Sigmoid colon (tissue), 7 donors: Measurements from ENCODE around the gene FAM204A. TPM values are rescaled to one million over a fixed set of nuclear protein-coding genes. Genes with fewer than 3 reads are reported as not detected.

Experiments
- DNase-seq: peaks from one replicate; pipeline ENCODE4 v3.0.0-alpha.2; 2019
- H3K27ac ChIP-seq, 4 donors: fragments of 200-600 bp; sonication (generic); one replicate each; pipeline ENCODE4 v1.5.1; 2016 to 2019; ENCODE audit warnings: mild to moderate bottlenecking in 1 of 4
- H3K27me3 ChIP-seq, 3 donors: fragments of 200-600 bp; sonication (generic); one replicate each; pipeline ENCODE4 v1.5.1; 2019; ENCODE audit warnings: mild to moderate bottlenecking in 1 of 3
- H3K36me3 ChIP-seq, 4 donors: fragments of 200-600 bp; sonication (generic); one replicate each; pipeline ENCODE4 v1.5.1; 2016 to 2019
- H3K4me1 ChIP-seq, 4 donors: fragments of 200-600 bp; sonication (generic); one replicate each; pipeline ENCODE4 v1.5.1; 2017 to 2019
- H3K4me3 ChIP-seq, 4 donors: fragments of 200-600 bp; sonication (generic); one replicate each; pipeline ENCODE4 v1.5.1; 2017 to 2019; ENCODE audit warnings: mild to moderate bottlenecking in 2 of 4, moderate library complexity in 1 of 4
- H3K9me3 ChIP-seq, 4 donors: fragments of 200-600 bp in 3 of 4; sonication (generic) in 3 of 4; one replicate each; pipeline versions ENCODE4 v1.5.1 to v1.6.1; 2013 to 2019
- EP300 ChIP-seq, 4 donors: sonication (generic); formaldehyde crosslinking; IDR thresholded peaks; one replicate each; pipeline ENCODE4 v1.6.1; 2017; ENCODE audit warnings: antibody characterized with exemption in 4 of 4
- POLR2A ChIP-seq, 2 donors: fragments of 450-650 bp; IDR thresholded peaks; one replicate each; pipeline ENCODE4 v1.6.1; 2016; ENCODE audit warnings: antibody characterized with exemption in 2 of 2, mild to moderate bottlenecking in 2 of 2, moderate library complexity in 2 of 2
- POLR2AphosphoS5 ChIP-seq, 4 donors: sonication (generic); formaldehyde crosslinking; IDR thresholded peaks; one replicate each; pipeline ENCODE4 v1.6.1; 2017; ENCODE audit warnings: antibody characterized with exemption in 4 of 4
- WGBS, 2 donors: extraction: QIAGEN DNeasy Blood & Tissue Kit; methylation state at CpG; one replicate each; pipeline ENCODE4 v1.1.7; 2013; 5-methylcytosine and 5-hydroxymethylcytosine counted together
- intact Hi-C: fragments of 100-400 bp; cut with DNase I; formaldehyde crosslinking; loops from one replicate; pipeline ENCODE4 v1.15.1; 2023
- polyA plus RNA-seq, 3 donors: library from polyadenylated mRNA; stranded (reverse); fragments of 200-250 nt; gene quantifications; one replicate each; pipeline ENCODE4 v1.2.3, GENCODE V29; 2013
- total RNA-seq, 4 donors: library from RNA; depleted of rRNA; stranded (reverse); fragments of >200 nt; gene quantifications; one replicate each; pipeline ENCODE4 v1.1.0, GENCODE V29; 2016
- TF ChIP-seq, protein P1 (sequence below), 4 experiments: fragments of 450-650 bp in 3 of 4; fragments of 200-600 bp in 1 of 4; IDR thresholded peaks; one replicate each; pipeline ENCODE4 v1.5.1; 2016 to 2019; ENCODE audit warnings: antibody characterized with exemption in 4 of 4, mild to moderate bottlenecking in 3 of 4, moderate library complexity in 2 of 4
- donor health status: healthy with polysubstance abuse.
- donor health status: Bipolar disorder and iron deficiency.
- donor health status: healthy.

FAM204A gene
- total and polyA plus RNA-seq, 7 donors: 40.6 to 83.1 (median 60.1) TPM

DNA sequence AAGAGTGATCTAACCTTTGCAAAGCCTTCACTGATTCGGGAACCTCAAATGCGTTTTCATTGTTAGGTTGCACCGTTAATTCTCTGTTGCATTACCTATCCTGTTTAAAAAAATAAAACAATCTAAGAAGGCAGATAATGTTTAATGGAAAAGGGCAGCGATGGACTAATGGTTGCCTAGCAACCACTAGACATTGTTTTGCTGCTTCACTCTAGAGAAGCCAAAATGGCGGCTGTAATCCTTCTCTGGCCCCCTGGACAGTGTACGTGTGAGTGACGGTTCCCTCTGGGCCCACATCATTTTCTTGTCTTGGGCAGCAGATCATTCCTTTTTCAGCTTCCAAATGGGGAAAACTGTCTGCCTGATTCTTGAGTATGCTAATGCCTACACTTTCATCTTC, 43.3 kb downstream of the FAM204A start:
- Histone ChIP-seq H3K36me3 (no peaks in the 10 kb centered on the region), H3K27me3 (no peaks in the 10 kb centered on the region), H3K27ac (no peak overlapping the region), H3K9me3 (no peaks in the 10 kb centered on the region), H3K4me3 (no peak overlapping the region), H3K4me1 (peaks cover 0 to 28% (median 18%) of the 10 kb centered on the region in 4 donors)
- intact Hi-C loops: no loop called here
- TF ChIP-seq POLR2A (IDR thresholded peaks at IDR 0.05) (no peak), EP300 (IDR thresholded peaks at IDR 0.05) (no peak), POLR2AphosphoS5 (IDR thresholded peaks at IDR 0.05) (no peak)
- TF ChIP-seq, protein P1, sequence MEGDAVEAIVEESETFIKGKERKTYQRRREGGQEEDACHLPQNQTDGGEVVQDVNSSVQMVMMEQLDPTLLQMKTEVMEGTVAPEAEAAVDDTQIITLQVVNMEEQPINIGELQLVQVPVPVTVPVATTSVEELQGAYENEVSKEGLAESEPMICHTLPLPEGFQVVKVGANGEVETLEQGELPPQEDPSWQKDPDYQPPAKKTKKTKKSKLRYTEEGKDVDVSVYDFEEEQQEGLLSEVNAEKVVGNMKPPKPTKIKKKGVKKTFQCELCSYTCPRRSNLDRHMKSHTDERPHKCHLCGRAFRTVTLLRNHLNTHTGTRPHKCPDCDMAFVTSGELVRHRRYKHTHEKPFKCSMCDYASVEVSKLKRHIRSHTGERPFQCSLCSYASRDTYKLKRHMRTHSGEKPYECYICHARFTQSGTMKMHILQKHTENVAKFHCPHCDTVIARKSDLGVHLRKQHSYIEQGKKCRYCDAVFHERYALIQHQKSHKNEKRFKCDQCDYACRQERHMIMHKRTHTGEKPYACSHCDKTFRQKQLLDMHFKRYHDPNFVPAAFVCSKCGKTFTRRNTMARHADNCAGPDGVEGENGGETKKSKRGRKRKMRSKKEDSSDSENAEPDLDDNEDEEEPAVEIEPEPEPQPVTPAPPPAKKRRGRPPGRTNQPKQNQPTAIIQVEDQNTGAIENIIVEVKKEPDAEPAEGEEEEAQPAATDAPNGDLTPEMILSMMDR (IDR thresholded peaks at IDR 0.05): no peak
- DNase-seq: no peak
- 95 to 97% methylated on average over 7 of the region's 7 CpGs for whole genome bisulfite sequencing, 2 donors

DNA sequence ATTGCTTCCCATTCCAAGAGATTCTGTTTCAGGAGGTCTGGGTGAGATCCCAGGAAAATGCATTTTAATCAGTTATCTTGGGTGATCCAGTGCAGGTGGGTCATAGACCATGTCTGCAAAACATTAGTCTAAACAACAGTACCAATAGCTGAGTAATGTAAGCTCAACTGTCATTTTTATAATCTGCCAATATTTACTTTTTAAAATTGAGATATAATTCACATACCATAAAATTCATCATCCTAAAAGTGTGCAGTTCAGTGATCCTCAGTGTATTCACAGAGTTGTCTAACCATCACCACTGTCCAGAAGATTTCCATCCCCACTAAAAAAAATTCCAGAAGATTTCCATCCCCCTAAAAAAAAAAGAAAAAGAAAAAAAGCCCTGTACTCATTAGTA, 51.0 kb downstream of the FAM204A start:
- Histone ChIP-seq H3K27ac (no peak overlapping the region), H3K4me3 (no peak overlapping the region), H3K4me1 (no peaks in the 10 kb centered on the region), H3K9me3 (no peaks in the 10 kb centered on the region), H3K36me3 (no peaks in the 10 kb centered on the region), H3K27me3 (no peaks in the 10 kb centered on the region)
- intact Hi-C loops: no loop called here
- DNase-seq: no peak
- TF ChIP-seq POLR2A (IDR thresholded peaks at IDR 0.05): no peak
- TF ChIP-seq, protein P1 (IDR thresholded peaks at IDR 0.05): no peak
- TF ChIP-seq EP300 (IDR thresholded peaks at IDR 0.05): no peak
- no peak for TF ChIP-seq POLR2AphosphoS5 (IDR thresholded peaks at IDR 0.05)

DNA sequence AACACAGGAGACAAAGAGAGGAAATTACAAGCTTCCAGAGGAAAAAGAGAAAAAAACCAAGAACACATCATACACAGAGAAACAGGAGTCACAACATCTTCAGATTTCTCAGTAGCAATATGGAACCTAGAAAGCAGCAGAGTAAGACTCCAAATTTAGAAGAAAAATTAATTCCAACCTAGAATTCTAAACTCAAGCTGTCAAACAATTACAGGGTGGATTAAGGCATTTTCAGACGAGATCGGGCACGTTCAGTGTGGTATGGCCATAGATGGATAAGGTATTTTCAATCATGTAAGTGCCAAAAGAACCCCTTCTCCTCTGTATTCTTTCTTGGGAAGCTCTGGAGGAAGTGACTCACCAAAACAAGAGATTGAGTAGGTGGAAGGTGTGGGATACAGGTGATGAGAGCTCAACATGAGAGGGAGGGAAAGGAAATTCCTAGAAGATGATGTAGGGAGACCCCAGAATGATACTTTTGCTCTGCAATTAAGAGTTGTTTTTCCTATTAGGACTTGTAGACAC, 51.6 kb downstream of the FAM204A start:
- no peaks in the 10 kb centered on the region for H3K4me1 ChIP-seq
- H3K27me3 ChIP-seq: no peaks in the 10 kb centered on the region
- WGBS, 2 donors: 95 to 96% methylated on average over 3 of the region's 3 CpGs
- no peak for DNase-seq
- no peak overlapping the region for H3K4me3 ChIP-seq
- intact Hi-C loops: no loop called here
- H3K27ac ChIP-seq: no peak overlapping the region
- no peaks in the 10 kb centered on the region for H3K36me3 ChIP-seq
- no peak for TF ChIP-seq POLR2A (IDR thresholded peaks at IDR 0.05)
- TF ChIP-seq EP300 (IDR thresholded peaks at IDR 0.05): no peak
- no peak for TF ChIP-seq POLR2AphosphoS5 (IDR thresholded peaks at IDR 0.05)
- TF ChIP-seq, protein P1 (IDR thresholded peaks at IDR 0.05): no peak
- no peaks in the 10 kb centered on the region for H3K9me3 ChIP-seq

DNA sequence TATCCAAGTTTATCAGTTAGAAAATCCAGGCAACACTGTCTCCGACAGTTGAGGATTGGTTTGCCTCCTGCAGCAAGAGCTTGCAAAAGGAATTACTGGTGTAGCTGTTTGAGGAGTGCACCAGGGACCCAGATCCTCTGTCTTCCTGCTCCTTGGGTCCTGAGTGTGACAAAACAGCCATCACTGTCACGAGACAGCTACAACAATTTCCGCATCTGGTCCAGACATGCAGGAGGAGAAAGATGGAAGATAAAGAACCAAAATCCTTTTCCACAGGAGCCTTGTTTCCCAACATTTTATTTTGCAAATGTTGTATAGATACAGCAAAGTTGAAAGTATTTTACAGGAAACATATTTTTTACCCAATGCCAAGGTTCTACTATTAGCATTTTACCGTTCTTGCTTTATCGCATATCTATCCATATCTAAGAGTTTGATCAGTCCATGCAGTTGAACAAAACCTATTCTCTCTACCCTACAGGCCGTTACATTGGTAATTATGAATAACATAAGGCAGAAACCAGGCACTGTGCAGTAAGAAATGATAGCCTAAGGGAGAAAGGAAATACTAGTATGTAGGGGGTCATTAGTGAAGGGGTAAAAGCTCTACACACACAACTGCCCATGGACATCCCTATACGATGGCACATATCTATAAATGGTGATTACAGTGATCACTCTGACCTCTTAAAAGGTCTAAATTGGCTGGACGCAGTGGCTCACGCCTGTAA, 54.9 kb downstream of the FAM204A start:
- H3K36me3 ChIP-seq: no peaks in the 10 kb centered on the region
- H3K27ac ChIP-seq: no peak overlapping the region
- TF ChIP-seq POLR2A (IDR thresholded peaks at IDR 0.05): no peak
- no peak for TF ChIP-seq POLR2AphosphoS5 (IDR thresholded peaks at IDR 0.05)
- TF ChIP-seq, protein P1 (IDR thresholded peaks at IDR 0.05): no peak
- no peak for TF ChIP-seq EP300 (IDR thresholded peaks at IDR 0.05)
- no peak overlapping the region for H3K4me3 ChIP-seq
- no peaks in the 10 kb centered on the region for H3K4me1 ChIP-seq
- intact Hi-C loops: no loop called here
- H3K27me3 ChIP-seq: no peaks in the 10 kb centered on the region
- no peak for DNase-seq
- WGBS, 2 donors: 92 to 93% methylated on average over 9 of the region's 9 CpGs
- H3K9me3 ChIP-seq: no peaks in the 10 kb centered on the region
